ENCODE results near the gene NBPF3. TPM values are rescaled to one million over a fixed set of nuclear protein-coding genes. Genes with fewer than 3 reads are reported as not detected.

Gene NBPF3
- total RNA-seq, 2 experiments from 2014 or later, result 7.9 to 9.4 TPM

DNA sequence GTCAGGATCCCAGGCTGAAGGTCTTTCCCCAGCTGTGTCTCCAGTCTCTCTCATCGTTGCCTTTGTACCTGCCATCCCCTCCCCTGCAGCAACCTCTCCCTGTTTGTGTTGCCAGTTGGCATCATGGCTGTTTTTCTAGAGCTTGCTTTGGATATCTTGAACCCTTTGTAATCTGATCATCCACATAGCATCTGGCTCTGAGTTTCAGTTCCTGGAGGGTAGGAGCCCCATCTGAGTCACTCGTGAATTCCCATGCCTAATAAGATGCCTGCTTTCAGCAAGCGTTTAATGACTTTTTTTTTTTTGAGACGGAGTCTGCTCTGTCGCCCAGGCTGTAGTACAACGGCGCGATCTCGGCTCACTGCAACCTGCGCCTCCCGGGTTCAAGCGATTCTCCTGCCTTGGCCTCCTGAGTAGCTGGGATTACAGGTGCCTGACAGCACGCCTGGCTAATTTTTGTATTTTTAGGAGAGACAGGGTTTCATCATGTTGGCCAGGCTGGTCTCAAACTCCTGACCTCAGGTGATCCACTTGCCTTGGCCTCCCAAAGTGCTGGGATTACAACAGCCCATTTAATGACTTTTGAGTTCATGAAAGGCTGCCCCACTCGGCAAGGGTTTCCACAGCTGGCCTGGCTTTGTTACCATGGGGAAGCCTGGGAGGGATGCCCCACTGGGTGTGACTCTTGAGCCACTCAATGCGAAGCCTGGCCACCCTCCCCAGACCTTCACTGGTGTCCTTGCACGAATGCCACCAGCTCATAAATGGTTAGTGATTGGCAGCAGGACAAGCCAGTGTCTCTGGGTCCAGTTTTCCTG lies 81.2 kb downstream of the NBPF3 start:
- Mint-ChIP-seq H3K27me3 (peaks cover 1% of the 10 kb centered on the region), H3K4me3 (no peak overlapping the region), H3K9me3 (no peaks in the 10 kb centered on the region), H3K4me1 (ENCODE audit: low read depth) (no peaks in the 10 kb centered on the region), H3K36me3 (ENCODE audit: low read depth) (no peaks in the 10 kb centered on the region), H3K27ac (no peak overlapping the region)
- intact Hi-C loops (cut with micrococcal nuclease), result no loop called here
- POLR2A ChIA-PET, result no interaction called here
- ATAC-seq, result no peak
- CTCF ChIA-PET, result interaction anchor here (1.0 kb wide), 2 partner anchors 13 to 17 kb away, joined by 3 read pairs; no protein-coding TSS in a partner anchor
- TF ChIP-seq, protein P1, sequence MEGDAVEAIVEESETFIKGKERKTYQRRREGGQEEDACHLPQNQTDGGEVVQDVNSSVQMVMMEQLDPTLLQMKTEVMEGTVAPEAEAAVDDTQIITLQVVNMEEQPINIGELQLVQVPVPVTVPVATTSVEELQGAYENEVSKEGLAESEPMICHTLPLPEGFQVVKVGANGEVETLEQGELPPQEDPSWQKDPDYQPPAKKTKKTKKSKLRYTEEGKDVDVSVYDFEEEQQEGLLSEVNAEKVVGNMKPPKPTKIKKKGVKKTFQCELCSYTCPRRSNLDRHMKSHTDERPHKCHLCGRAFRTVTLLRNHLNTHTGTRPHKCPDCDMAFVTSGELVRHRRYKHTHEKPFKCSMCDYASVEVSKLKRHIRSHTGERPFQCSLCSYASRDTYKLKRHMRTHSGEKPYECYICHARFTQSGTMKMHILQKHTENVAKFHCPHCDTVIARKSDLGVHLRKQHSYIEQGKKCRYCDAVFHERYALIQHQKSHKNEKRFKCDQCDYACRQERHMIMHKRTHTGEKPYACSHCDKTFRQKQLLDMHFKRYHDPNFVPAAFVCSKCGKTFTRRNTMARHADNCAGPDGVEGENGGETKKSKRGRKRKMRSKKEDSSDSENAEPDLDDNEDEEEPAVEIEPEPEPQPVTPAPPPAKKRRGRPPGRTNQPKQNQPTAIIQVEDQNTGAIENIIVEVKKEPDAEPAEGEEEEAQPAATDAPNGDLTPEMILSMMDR (IDR thresholded peaks at IDR 0.05), result no peak
- DNase-seq, result no peak

DNA sequence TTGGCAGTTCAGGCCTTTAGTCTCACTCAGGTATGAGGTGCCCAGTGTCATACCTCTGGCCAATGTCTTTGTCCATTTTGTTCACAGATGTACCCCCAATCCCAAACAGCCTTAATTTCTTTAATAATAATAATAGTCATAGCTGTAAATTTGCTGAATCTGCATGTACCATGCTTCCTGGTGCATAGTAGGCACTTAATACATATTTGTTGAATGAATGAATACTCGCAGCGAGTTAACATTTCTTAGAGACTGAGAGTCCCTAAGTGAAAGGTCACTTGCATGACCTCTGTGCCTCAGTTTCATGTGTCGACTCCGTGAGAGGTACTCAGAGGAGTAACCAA lies 81.8 kb downstream of the NBPF3 start:
- Mint-ChIP-seq H3K4me3 (no peak overlapping the region), H3K36me3 (ENCODE audit: low read depth) (no peaks in the 10 kb centered on the region), H3K27ac (no peak overlapping the region), H3K4me1 (ENCODE audit: low read depth) (no peaks in the 10 kb centered on the region), H3K27me3 (no peaks in the 10 kb centered on the region), H3K9me3 (no peaks in the 10 kb centered on the region)
- no peak for ATAC-seq
- TF ChIP-seq, protein P1 (IDR thresholded peaks at IDR 0.05), result no peak
- no peak for DNase-seq
- intact Hi-C loops (cut with micrococcal nuclease), result no loop called here
- ChIA-PET CTCF (interaction anchor here (0.6 to 1.0 kb wide), 3 partner anchors 14 to 188 kb away, joined by 3 read pairs; no protein-coding TSS in a partner anchor), POLR2A (no interaction called here)

DNA sequence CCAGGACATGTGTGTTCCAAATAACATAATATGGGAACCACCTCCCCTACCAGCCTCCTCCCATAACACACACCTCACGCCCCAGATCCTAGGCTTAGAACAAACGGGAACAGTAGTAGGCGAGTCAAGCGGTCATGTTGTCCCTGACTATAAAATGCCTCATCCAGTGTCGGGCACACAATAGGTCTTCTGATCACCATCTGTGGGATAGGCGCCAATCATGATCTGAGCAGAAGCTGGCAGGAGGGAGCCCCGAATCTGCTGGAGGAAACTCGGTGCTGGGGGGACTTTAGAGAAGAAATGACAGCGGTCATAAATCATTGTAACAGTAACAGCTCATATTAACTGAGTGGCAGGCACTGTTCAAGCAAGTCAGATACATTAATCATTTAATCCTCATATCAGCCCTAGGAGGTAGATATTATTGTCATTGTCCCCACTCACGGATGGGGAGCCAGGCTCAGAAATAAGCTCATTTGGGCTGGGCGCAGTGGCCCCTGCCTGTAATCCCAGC lies 82.6 kb downstream of the NBPF3 start:
- POLR2A ChIA-PET, result no interaction called here
- TF ChIP-seq, protein P1 (IDR thresholded peaks at IDR 0.05), result no peak
- DNase-seq (no peak), ATAC-seq (no peak)
- no peaks in the 10 kb centered on the region for H3K9me3 Mint-ChIP-seq
- H3K36me3 Mint-ChIP-seq (ENCODE audit: low read depth), result no peaks in the 10 kb centered on the region
- CTCF ChIA-PET, result interaction anchor here (0.6 to 1.4 kb wide), 2 partner anchors 14 to 187 kb away, joined by 3 read pairs; no protein-coding TSS in a partner anchor
- no peak overlapping the region for H3K27ac Mint-ChIP-seq
- no peak overlapping the region for H3K4me3 Mint-ChIP-seq
- intact Hi-C loops (cut with micrococcal nuclease), result no loop called here
- no peaks in the 10 kb centered on the region for H3K4me1 Mint-ChIP-seq (ENCODE audit: low read depth)
- H3K27me3 Mint-ChIP-seq, result no peaks in the 10 kb centered on the region

DNA sequence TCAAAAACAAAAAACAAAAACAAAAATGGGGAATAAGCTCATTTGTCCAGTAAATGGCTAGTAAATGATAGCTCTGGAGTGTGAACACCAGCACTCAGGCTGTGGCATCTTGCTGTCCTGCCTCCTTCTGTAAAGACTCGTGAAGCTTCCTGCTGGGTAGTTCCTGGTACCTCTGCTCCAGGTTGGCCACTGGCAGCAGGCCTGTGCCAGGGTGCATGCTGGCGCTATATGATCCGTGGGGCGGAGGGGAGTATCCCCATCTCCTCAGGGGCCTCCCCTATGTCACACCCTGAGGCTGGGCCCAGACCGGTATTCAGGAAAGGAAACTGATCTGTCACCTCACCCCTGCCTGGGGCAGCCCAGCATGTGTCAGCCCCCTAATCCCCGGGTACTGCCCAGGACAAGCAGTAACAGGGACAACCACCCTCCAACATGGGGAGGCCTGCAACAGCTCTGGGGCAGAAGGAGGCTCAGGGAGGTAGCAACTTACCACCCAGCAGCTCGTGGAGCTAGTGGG lies 83.4 kb downstream of the NBPF3 start:
- intact Hi-C loops (cut with micrococcal nuclease), result no loop called here

More for the DNA sequence above, 83.4 kb downstream of the NBPF3 start:
- no peaks in the 10 kb centered on the region for H3K27me3 Mint-ChIP-seq
- no peak overlapping the region for H3K27ac Mint-ChIP-seq
- no peaks in the 10 kb centered on the region for H3K9me3 Mint-ChIP-seq
- no peaks in the 10 kb centered on the region for H3K36me3 Mint-ChIP-seq (ENCODE audit: low read depth)
- TF ChIP-seq, protein P1 (IDR thresholded peaks at IDR 0.05), result no peak
- H3K4me1 Mint-ChIP-seq (ENCODE audit: low read depth), result no peaks in the 10 kb centered on the region
- H3K4me3 Mint-ChIP-seq, result no peak overlapping the region
- ATAC-seq (no peak), DNase-seq (no peak)
- ChIA-PET POLR2A (no interaction called here), CTCF (interaction anchor here (1.4 kb wide), 1 partner anchor 15 kb away, joined by 3 read pairs; no protein-coding TSS in a partner anchor)

All from activated CD8-positive, alpha-beta T cell treated with anti-CD3 and anti-CD28 coated beads for 36 hours (primary cell).